GM23338 (cell line): Measurements from ENCODE around the gene CENPT. TPM values are rescaled to one million over a fixed set of nuclear protein-coding genes. Genes with fewer than 3 reads are reported as not detected.

Experiments
- ATAC-seq: fragments of 200-7000 bp; cut with Tn5 transposase; 3 replicates; pipeline ENCODE4 v1.9.1; 2020
- DNase-seq: peaks from one replicate; pipeline ENCODE4 v3.0.0-alpha.2; 2015; ENCODE audit warnings: low spot score
- H2AFZ ChIP-seq: fragments of 200-600 bp; sonication (generic); 2 replicates; pipeline ENCODE4 v1.8.0; 2016; ENCODE audit warnings: antibody characterized with exemption, mild to moderate bottlenecking, moderate library complexity
- H3F3A ChIP-seq: fragments of 200-600 bp; sonication (generic); replicated peaks from 2 replicates; pipeline ENCODE4 v1.8.0; 2017; ENCODE audit warnings: antibody characterized with exemption, mixed run types, low read depth
- H3K27ac ChIP-seq: fragments of 200-600 bp; sonication (generic); 2 replicates; pipeline ENCODE4 v1.6.1; 2016; ENCODE audit warnings: low read depth
- H3K27me3 ChIP-seq: fragments of 200-600 bp; sonication (generic); 2 replicates; pipeline ENCODE4 v1.8.0; 2016; ENCODE audit warnings: mild to moderate bottlenecking, mixed run types, moderate library complexity; ENCODE audit not compliant: insufficient read depth
- H3K36me3 ChIP-seq: fragments of 200-600 bp; sonication (generic); 2 replicates; pipeline ENCODE4 v1.8.0; 2016; ENCODE audit warnings: mild to moderate bottlenecking; ENCODE audit not compliant: insufficient read depth
- H3K4me1 ChIP-seq: fragments of 200-600 bp; sonication (generic); 2 replicates; pipeline ENCODE4 v1.8.0; 2016; ENCODE audit warnings: mild to moderate bottlenecking, moderate library complexity; ENCODE audit not compliant: insufficient read depth
- H3K4me2 ChIP-seq: fragments of 200-600 bp; sonication (generic); 2 replicates; pipeline ENCODE4 v1.7.1; 2017; ENCODE audit warnings: mixed run types
- H3K4me3 ChIP-seq: fragments of 200-600 bp; sonication (generic); 2 replicates; pipeline ENCODE4 v1.6.1; 2016; ENCODE audit warnings: mixed run types
- H3K79me2 ChIP-seq: fragments of 200-600 bp; sonication (generic); replicated peaks from 2 replicates; pipeline ENCODE4 v1.8.0; 2017; ENCODE audit warnings: mild to moderate bottlenecking; ENCODE audit not compliant: insufficient read depth
- H3K9me2 ChIP-seq: fragments of 200-600 bp; sonication (generic); 2 replicates; pipeline ENCODE4 v1.8.0; 2017; ENCODE audit not compliant: insufficient read depth
- H4K20me1 ChIP-seq: fragments of 200-600 bp; sonication (generic); replicated peaks from 2 replicates; pipeline ENCODE4 v1.8.0; 2017; ENCODE audit warnings: mild to moderate bottlenecking; ENCODE audit not compliant: insufficient read depth
- H3K27ac Mint-ChIP-seq: 2 replicates; pipeline ENCODE4 v1.8.0; 2020; ENCODE audit warnings: inconsistent platforms, mild to moderate bottlenecking, moderate library complexity, mixed read lengths
- H3K27me3 Mint-ChIP-seq: 3 replicates; pipeline ENCODE4 v1.8.0; 2022; ENCODE audit warnings: low read depth, mild to moderate bottlenecking, moderate library complexity, mixed read lengths, inconsistent platforms; ENCODE audit not compliant: insufficient read depth, poor library complexity
- H3K36me3 Mint-ChIP-seq: 3 replicates; pipeline ENCODE4 v1.8.0; 2021; ENCODE audit warnings: low read depth, mild to moderate bottlenecking, inconsistent platforms, moderate library complexity, mixed read lengths
- H3K4me1 Mint-ChIP-seq: 3 replicates; pipeline ENCODE4 v1.8.0; 2020; ENCODE audit warnings: mild to moderate bottlenecking, inconsistent platforms, mixed read lengths
- H3K4me3 Mint-ChIP-seq: 3 replicates; pipeline ENCODE4 v1.8.0; 2021; ENCODE audit warnings: moderate library complexity, mild to moderate bottlenecking, inconsistent platforms, mixed read lengths
- H3K9me3 Mint-ChIP-seq: 3 replicates; pipeline ENCODE4 v1.8.0; 2020; ENCODE audit warnings: moderate library complexity, mild to moderate bottlenecking, inconsistent platforms, mixed read lengths
- CREB1 ChIP-seq: fragments of 250-450 bp; sonication (Bioruptor Pico); IDR thresholded peaks from 2 replicates; pipeline ENCODE4 v1.5.0; 2020; ENCODE audit warnings: low read depth, mild to moderate bottlenecking, moderate library complexity
- EZH2 ChIP-seq: fragments of 200-600 bp; sonication (generic); IDR thresholded peaks from one replicate; pipeline ENCODE4 v1.8.0; 2017; ENCODE audit warnings: antibody characterized with exemption, mild to moderate bottlenecking, low read depth; ENCODE audit not compliant: unreplicated experiment
- EZH2phosphoT487 ChIP-seq: fragments of 200-600 bp; sonication (generic); IDR thresholded peaks from one replicate; pipeline ENCODE4 v1.8.1; 2018; ENCODE audit warnings: antibody characterized with exemption; ENCODE audit not compliant: unreplicated experiment
- JUNB ChIP-seq: IDR thresholded peaks from one replicate; pipeline ENCODE4 v1.6.1; 2016; ENCODE audit warnings: antibody characterized with exemption; ENCODE audit not compliant: unreplicated experiment
- NANOG ChIP-seq: IDR thresholded peaks from 2 replicates; pipeline ENCODE4 v1.6.1; 2016; ENCODE audit warnings: antibody characterized with exemption, borderline replicate concordance
- POLR2AphosphoS5 ChIP-seq: IDR thresholded peaks from 2 replicates; pipeline ENCODE4 v1.6.1; 2016; ENCODE audit warnings: antibody characterized with exemption, low read depth
- STAT1 ChIP-seq: IDR thresholded peaks from one replicate; pipeline ENCODE4 v1.6.1; 2016; ENCODE audit warnings: antibody characterized with exemption; ENCODE audit not compliant: unreplicated experiment
- ZNF114 ChIP-seq: fragments of 250-450 bp; sonication (Bioruptor Pico); IDR thresholded peaks from 2 replicates; pipeline ENCODE4 v1.5.0; 2020; ENCODE audit warnings: mild to moderate bottlenecking, moderate library complexity
- ZNF331 ChIP-seq: fragments of 250-450 bp; sonication (Bioruptor Pico); IDR thresholded peaks from 2 replicates; pipeline ENCODE4 v1.5.0; 2020; ENCODE audit warnings: low read depth, mild to moderate bottlenecking, moderate library complexity
- polyA plus RNA-seq: library from polyadenylated mRNA; unstranded; fragments of >200 nt; fragmentation: Nextera tagmentation; extraction: Ambion mirVana; gene quantifications from 2 replicates; pipeline ENCODE4 v1.2.1, GENCODE V29; 2016
- total RNA-seq: library from RNA; depleted of rRNA; stranded (reverse); fragments of >200 nt; shearing (Covaris generic); gene quantifications from 2 replicates; pipeline ENCODE4 v1.2.3, GENCODE V29; 2014
- TF ChIP-seq, protein P1 (sequence below): fragments of 250-450 bp; sonication (Bioruptor Pico); IDR thresholded peaks from 2 replicates; pipeline ENCODE4 v1.5.0; 2020; ENCODE audit warnings: mild to moderate bottlenecking, moderate library complexity
- TF ChIP-seq, protein P2 (sequence below), 2 experiments: fragments of 200-600 bp in 1 of 2; sonication (generic) in 1 of 2; conservative IDR thresholded peaks; 2 replicates each; pipeline versions ENCODE4 v1.5.1 to v1.6.1; 2016 to 2017; ENCODE audit warnings: antibody characterized with exemption in 2 of 2, low read depth in 2 of 2, mild to moderate bottlenecking in 2 of 2, moderate library complexity in 1 of 2
- TF ChIP-seq, protein P3 (sequence below): IDR thresholded peaks from 2 replicates; pipeline ENCODE4 v1.6.1; 2016; ENCODE audit warnings: antibody characterized with exemption
- TF ChIP-seq, protein P4 (sequence below): IDR thresholded peaks from one replicate; pipeline ENCODE4 v1.6.1; 2018; ENCODE audit warnings: antibody characterized with exemption; ENCODE audit not compliant: unreplicated experiment

The CENPT gene
- total and polyA plus RNA-seq, 2 experiments from 2014 or later = 55.4 to 63.8 TPM

DNA sequence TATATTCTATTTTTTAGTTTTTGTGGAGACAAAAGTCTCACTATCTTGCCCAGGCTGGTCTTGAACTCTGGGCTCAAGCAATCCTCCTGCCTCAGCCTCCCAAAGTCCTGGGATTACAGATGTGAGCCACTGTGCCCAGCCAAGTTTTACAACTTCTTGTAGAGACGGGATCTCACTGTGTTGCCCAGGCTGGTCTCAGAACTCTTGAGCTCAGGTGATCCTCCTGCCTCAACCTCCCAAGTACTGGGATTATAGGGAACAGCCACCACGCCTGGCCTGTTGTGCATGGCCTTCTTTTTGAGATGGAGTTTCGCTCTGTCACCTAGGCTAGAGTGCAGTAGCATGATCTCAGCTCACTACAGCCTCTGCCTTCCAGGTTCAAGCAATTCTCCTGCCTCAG lies 6.2 kb upstream of the CENPT start (continued):
- TF ChIP-seq EZH2 (no peak), STAT1 (no peak), POLR2AphosphoS5 (no peak), ZNF114 (no peak)

DNA sequence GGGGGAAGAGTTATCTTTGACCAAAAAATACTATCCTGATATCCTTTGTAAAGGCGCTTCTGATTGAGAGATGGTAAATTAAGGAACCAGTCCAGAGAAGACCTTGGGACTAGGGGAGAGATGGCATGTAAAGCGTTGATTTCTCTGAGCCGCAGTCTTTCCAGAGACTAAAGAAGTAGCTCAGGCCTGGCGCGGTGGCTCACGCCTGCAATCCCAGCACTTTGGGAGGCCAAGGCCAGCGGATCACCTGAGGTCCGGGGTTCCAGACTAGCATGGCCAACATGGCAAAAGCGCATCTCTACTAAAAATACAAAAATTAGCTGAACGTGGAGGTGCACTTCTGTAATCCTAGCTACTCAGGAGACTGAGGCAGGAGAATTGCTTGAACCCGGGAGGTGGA lies 625 bp upstream of the CENPT start:
- peak overlapping the region; percentile 84 for H3K27ac ChIP-seq
- H3K36me3 Mint-ChIP-seq = peaks cover 25% of the 10 kb centered on the region
- peaks cover 58% of the 10 kb centered on the region for H4K20me1 ChIP-seq
- TF ChIP-seq, protein P1, sequence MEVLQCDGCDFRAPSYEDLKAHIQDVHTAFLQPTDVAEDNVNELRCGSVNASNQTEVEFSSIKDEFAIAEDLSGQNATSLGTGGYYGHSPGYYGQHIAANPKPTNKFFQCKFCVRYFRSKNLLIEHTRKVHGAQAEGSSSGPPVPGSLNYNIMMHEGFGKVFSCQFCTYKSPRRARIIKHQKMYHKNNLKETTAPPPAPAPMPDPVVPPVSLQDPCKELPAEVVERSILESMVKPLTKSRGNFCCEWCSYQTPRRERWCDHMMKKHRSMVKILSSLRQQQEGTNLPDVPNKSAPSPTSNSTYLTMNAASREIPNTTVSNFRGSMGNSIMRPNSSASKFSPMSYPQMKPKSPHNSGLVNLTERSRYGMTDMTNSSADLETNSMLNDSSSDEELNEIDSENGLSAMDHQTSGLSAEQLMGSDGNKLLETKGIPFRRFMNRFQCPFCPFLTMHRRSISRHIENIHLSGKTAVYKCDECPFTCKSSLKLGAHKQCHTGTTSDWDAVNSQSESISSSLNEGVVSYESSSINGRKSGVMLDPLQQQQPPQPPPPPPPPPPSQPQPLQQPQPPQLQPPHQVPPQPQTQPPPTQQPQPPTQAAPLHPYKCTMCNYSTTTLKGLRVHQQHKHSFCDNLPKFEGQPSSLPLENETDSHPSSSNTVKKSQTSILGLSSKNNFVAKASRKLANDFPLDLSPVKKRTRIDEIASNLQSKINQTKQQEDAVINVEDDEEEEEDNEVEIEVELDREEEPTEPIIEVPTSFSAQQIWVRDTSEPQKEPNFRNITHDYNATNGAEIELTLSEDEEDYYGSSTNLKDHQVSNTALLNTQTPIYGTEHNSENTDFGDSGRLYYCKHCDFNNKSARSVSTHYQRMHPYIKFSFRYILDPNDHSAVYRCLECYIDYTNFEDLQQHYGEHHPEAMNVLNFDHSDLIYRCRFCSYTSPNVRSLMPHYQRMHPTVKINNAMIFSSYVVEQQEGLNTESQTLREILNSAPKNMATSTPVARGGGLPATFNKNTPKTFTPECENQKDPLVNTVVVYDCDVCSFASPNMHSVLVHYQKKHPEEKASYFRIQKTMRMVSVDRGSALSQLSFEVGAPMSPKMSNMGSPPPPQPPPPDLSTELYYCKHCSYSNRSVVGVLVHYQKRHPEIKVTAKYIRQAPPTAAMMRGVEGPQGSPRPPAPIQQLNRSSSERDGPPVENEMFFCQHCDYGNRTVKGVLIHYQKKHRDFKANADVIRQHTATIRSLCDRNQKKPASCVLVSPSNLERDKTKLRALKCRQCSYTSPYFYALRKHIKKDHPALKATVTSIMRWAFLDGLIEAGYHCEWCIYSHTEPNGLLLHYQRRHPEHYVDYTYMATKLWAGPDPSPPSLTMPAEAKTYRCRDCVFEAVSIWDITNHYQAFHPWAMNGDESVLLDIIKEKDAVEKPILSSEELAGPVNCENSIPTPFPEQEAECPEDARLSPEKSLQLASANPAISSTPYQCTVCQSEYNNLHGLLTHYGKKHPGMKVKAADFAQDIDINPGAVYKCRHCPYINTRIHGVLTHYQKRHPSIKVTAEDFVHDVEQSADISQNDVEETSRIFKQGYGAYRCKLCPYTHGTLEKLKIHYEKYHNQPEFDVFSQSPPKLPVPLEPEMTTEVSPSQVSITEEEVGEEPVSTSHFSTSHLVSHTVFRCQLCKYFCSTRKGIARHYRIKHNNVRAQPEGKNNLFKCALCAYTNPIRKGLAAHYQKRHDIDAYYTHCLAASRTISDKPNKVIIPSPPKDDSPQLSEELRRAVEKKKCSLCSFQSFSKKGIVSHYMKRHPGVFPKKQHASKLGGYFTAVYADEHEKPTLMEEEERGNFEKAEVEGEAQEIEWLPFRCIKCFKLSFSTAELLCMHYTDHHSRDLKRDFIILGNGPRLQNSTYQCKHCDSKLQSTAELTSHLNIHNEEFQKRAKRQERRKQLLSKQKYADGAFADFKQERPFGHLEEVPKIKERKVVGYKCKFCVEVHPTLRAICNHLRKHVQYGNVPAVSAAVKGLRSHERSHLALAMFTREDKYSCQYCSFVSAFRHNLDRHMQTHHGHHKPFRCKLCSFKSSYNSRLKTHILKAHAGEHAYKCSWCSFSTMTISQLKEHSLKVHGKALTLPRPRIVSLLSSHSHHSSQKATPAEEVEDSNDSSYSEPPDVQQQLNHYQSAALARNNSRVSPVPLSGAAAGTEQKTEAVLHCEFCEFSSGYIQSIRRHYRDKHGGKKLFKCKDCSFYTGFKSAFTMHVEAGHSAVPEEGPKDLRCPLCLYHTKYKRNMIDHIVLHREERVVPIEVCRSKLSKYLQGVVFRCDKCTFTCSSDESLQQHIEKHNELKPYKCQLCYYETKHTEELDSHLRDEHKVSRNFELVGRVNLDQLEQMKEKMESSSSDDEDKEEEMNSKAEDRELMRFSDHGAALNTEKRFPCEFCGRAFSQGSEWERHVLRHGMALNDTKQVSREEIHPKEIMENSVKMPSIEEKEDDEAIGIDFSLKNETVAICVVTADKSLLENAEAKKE = no peak
- TF ChIP-seq ZNF114 (no peak), CREB1 (CRISPR knock-in tag) (no peak), EZH2phosphoT487 (no peak), EZH2 (no peak), NANOG (no peak), STAT1 (no peak), ZNF331 (CRISPR knock-in tag) (no peak), POLR2AphosphoS5 (no peak), JUNB (no peak)
- TF ChIP-seq, protein P2, sequence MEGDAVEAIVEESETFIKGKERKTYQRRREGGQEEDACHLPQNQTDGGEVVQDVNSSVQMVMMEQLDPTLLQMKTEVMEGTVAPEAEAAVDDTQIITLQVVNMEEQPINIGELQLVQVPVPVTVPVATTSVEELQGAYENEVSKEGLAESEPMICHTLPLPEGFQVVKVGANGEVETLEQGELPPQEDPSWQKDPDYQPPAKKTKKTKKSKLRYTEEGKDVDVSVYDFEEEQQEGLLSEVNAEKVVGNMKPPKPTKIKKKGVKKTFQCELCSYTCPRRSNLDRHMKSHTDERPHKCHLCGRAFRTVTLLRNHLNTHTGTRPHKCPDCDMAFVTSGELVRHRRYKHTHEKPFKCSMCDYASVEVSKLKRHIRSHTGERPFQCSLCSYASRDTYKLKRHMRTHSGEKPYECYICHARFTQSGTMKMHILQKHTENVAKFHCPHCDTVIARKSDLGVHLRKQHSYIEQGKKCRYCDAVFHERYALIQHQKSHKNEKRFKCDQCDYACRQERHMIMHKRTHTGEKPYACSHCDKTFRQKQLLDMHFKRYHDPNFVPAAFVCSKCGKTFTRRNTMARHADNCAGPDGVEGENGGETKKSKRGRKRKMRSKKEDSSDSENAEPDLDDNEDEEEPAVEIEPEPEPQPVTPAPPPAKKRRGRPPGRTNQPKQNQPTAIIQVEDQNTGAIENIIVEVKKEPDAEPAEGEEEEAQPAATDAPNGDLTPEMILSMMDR (conservative IDR thresholded peaks at IDR 0.05; ENCODE audit: low read depth in 2 of 2) = no peak
- TF ChIP-seq, protein P3, sequence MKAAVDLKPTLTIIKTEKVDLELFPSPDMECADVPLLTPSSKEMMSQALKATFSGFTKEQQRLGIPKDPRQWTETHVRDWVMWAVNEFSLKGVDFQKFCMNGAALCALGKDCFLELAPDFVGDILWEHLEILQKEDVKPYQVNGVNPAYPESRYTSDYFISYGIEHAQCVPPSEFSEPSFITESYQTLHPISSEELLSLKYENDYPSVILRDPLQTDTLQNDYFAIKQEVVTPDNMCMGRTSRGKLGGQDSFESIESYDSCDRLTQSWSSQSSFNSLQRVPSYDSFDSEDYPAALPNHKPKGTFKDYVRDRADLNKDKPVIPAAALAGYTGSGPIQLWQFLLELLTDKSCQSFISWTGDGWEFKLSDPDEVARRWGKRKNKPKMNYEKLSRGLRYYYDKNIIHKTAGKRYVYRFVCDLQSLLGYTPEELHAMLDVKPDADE = no peak
- TF ChIP-seq, protein P4, sequence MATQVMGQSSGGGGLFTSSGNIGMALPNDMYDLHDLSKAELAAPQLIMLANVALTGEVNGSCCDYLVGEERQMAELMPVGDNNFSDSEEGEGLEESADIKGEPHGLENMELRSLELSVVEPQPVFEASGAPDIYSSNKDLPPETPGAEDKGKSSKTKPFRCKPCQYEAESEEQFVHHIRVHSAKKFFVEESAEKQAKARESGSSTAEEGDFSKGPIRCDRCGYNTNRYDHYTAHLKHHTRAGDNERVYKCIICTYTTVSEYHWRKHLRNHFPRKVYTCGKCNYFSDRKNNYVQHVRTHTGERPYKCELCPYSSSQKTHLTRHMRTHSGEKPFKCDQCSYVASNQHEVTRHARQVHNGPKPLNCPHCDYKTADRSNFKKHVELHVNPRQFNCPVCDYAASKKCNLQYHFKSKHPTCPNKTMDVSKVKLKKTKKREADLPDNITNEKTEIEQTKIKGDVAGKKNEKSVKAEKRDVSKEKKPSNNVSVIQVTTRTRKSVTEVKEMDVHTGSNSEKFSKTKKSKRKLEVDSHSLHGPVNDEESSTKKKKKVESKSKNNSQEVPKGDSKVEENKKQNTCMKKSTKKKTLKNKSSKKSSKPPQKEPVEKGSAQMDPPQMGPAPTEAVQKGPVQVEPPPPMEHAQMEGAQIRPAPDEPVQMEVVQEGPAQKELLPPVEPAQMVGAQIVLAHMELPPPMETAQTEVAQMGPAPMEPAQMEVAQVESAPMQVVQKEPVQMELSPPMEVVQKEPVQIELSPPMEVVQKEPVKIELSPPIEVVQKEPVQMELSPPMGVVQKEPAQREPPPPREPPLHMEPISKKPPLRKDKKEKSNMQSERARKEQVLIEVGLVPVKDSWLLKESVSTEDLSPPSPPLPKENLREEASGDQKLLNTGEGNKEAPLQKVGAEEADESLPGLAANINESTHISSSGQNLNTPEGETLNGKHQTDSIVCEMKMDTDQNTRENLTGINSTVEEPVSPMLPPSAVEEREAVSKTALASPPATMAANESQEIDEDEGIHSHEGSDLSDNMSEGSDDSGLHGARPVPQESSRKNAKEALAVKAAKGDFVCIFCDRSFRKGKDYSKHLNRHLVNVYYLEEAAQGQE = no peak
- H3K27ac Mint-ChIP-seq = peak overlapping the region; percentile 89
- peaks cover 30% of the 10 kb centered on the region for H3F3A ChIP-seq
- no peaks in the 10 kb centered on the region for H3K27me3 ChIP-seq
- no peak overlapping the region for H2AFZ ChIP-seq
- no peaks in the 10 kb centered on the region for H3K9me2 ChIP-seq
- H3K4me1 ChIP-seq = peaks cover 37% of the 10 kb centered on the region
- H3K79me2 ChIP-seq = peaks cover 87% of the 10 kb centered on the region
- H3K36me3 ChIP-seq = 0 out of 2 replicates have a peak, but pooled peaks cover 3% of the 10 kb centered on the region
- H3K9me3 Mint-ChIP-seq = no peaks in the 10 kb centered on the region
- peaks cover 9% of the 10 kb centered on the region for H3K27me3 Mint-ChIP-seq
- DNase-seq = no peak
- peak overlapping the region; percentile 91 for H3K4me3 ChIP-seq
- peak overlapping the region; percentile 98 for H3K4me2 ChIP-seq
- ATAC-seq = no peak
- H3K4me1 Mint-ChIP-seq = peaks cover 35% of the 10 kb centered on the region
- peak overlapping the region; percentile 95 for H3K4me3 Mint-ChIP-seq
